ENCODE measurements around the gene MAU2. TPM values are rescaled to one million over a fixed set of nuclear protein-coding genes. Genes with fewer than 3 reads are reported as not detected.

The MAU2 gene
- total and polyA plus RNA-seq, 2 of the 13 experiments (the other 11 are each of a cell fraction or from before 2014, with no cell fraction given), result 16.8 to 33.8 TPM

- peak; percentile 61; the same call in 1 of the 2 replicates for TF ChIP-seq UBTF (CRISPR knock-in tag; IDR thresholded peaks at IDR 0.05)
- TF ChIP-seq ASH2L (IDR thresholded peaks at IDR 0.05; ENCODE audit: insufficient read length, low read depth, low read length), result peak; percentile 67
- TF ChIP-seq TRAFD1 (CRISPR knock-in tag; IDR thresholded peaks at IDR 0.05; ENCODE audit: borderline replicate concordance), result peak; percentile 18; the same call in 1 of the 2 replicates
- TF ChIP-seq RFXANK (CRISPR knock-in tag; IDR thresholded peaks at IDR 0.05), result 0 out of 2 replicates have a peak, but pooled peaks have one; percentile 43
- TF ChIP-seq ZNF256 (CRISPR knock-in tag; conservative IDR thresholded peaks at IDR 0.05), result 0 out of 2 replicates have a peak, but pooled peaks have one; percentile 47
- TF ChIP-seq GRHL1 (CRISPR knock-in tag; conservative IDR thresholded peaks at IDR 0.05), result no peak
- TF ChIP-seq FOXP4 (CRISPR knock-in tag; IDR thresholded peaks at IDR 0.05), result peak; percentile 50; the same call in 1 of the 2 replicates
- TF ChIP-seq HDAC1 (CRISPR knock-in tag; IDR thresholded peaks at IDR 0.05), result peak; percentile 68
- no peak for TF ChIP-seq DDIT3 (CRISPR knock-in tag; IDR thresholded peaks at IDR 0.05)
- peak; percentile 61; the same call in 1 of the 2 replicates for TF ChIP-seq ZNF274 (CRISPR knock-in tag; IDR thresholded peaks at IDR 0.05)
- TF ChIP-seq SRSF4 (IDR thresholded peaks at IDR 0.05; ENCODE audit: low read depth, low read length, poor library complexity, severe bottlenecking), result no peak
- TF ChIP-seq ZEB1 (IDR thresholded peaks at IDR 0.05; ENCODE audit: insufficient replicate concordance, low read depth), result peak; percentile 70
- no peak for TF ChIP-seq FIP1L1 (IDR thresholded peaks at IDR 0.05; ENCODE audit: borderline replicate concordance, insufficient read depth, low read depth, low read length)
- TF ChIP-seq PHF8 (CRISPR knock-in tag; IDR thresholded peaks at IDR 0.05), result peak; percentile 87
- no peak for TF ChIP-seq NFIB (CRISPR knock-in tag; IDR thresholded peaks at IDR 0.05; ENCODE audit: borderline replicate concordance)
- no peak for TF ChIP-seq GLMP (CRISPR knock-in tag; IDR thresholded peaks at IDR 0.05; ENCODE audit: borderline replicate concordance)
- TF ChIP-seq HOXD1 (CRISPR knock-in tag; IDR thresholded peaks at IDR 0.05), result 0 out of 2 replicates have a peak, but pooled peaks have one; percentile 22
- no peak for TF ChIP-seq ZNF720 (CRISPR knock-in tag; IDR thresholded peaks at IDR 0.05)
These were observed at the start of gene MAU2, which contains the start of gene SUGP1 (continued) for GRCh38 chr19:19320361-19321140.

Data from HepG2 (cell line).